HEK293T (cell line): Measurements from ENCODE around the gene PCDH9.

ENCODE experiments used
- ARNT ChIP-seq: fragments of 450-650 bp; IDR thresholded peaks from 2 replicates; pipeline ENCODE4 v1.6.1; 2017; ENCODE audit warnings: mild to moderate bottlenecking
- BHLHE40 ChIP-seq: fragments of 450-650 bp; IDR thresholded peaks from 2 replicates; pipeline ENCODE4 v1.6.1; 2016; ENCODE audit warnings: mild to moderate bottlenecking, moderate library complexity, borderline replicate concordance
- ELF4 ChIP-seq: fragments of 450-650 bp; IDR thresholded peaks from 2 replicates; pipeline ENCODE4 v1.6.1; 2017; ENCODE audit warnings: antibody characterized with exemption
- FOXA1 ChIP-seq: fragments of 450-650 bp; IDR thresholded peaks from 2 replicates; pipeline ENCODE4 v1.6.1; 2016; ENCODE audit warnings: mild to moderate bottlenecking
- FOXK2 ChIP-seq: fragments of 450-650 bp; IDR thresholded peaks from 2 replicates; pipeline ENCODE4 v1.6.1; 2016; ENCODE audit warnings: mild to moderate bottlenecking
- FOXM1 ChIP-seq: fragments of 450-650 bp; IDR thresholded peaks from 2 replicates; pipeline ENCODE4 v1.6.1; 2017; ENCODE audit warnings: mild to moderate bottlenecking, borderline replicate concordance
- HDGF ChIP-seq: fragments of 450-650 bp; IDR thresholded peaks from 2 replicates; pipeline ENCODE4 v1.6.1; 2017; ENCODE audit warnings: antibody characterized with exemption, borderline replicate concordance
- NFRKB ChIP-seq: fragments of 450-650 bp; IDR thresholded peaks from 2 replicates; pipeline ENCODE4 v1.6.1; 2016; ENCODE audit warnings: mild to moderate bottlenecking, moderate library complexity
- PKNOX1 ChIP-seq: fragments of 450-650 bp; IDR thresholded peaks from 2 replicates; pipeline ENCODE4 v1.6.1; 2016
- SP1 ChIP-seq: fragments of 450-650 bp; IDR thresholded peaks from 2 replicates; pipeline ENCODE4 v1.6.1; 2017
- SUZ12 ChIP-seq: fragments of 450-650 bp; IDR thresholded peaks from 2 replicates; pipeline ENCODE4 v1.6.1; 2016; ENCODE audit warnings: mild to moderate bottlenecking
- TARDBP ChIP-seq: fragments of 450-650 bp; IDR thresholded peaks from 2 replicates; pipeline ENCODE4 v1.6.1; 2016
- ZNF384 ChIP-seq: fragments of 450-650 bp; IDR thresholded peaks from 2 replicates; pipeline ENCODE4 v1.6.1; 2016

GRCh38 chr13:66518068-66518467 is 712.1 kb downstream of the PCDH9 start:
- TF ChIP-seq ELF4 (no peak), SUZ12 (no peak), ZNF384 (no peak), BHLHE40 (no peak), FOXM1 (no peak), SP1 (no peak), FOXA1 (no peak), NFRKB (no peak), PKNOX1 (no peak), HDGF (no peak), TARDBP (no peak), ARNT (no peak), FOXK2 (no peak)
